GM21825 (cell line): ENCODE data around the gene WDR45B.

Experiments used
- ATAC-seq: cut with Tn5 transposase; IDR thresholded peaks from one replicate; pipeline ENCODE4 v1.9.1; 2021; ENCODE audit warnings: mild to moderate bottlenecking, moderate library complexity; ENCODE audit not compliant: unreplicated experiment

Gene WDR45B

DNA sequence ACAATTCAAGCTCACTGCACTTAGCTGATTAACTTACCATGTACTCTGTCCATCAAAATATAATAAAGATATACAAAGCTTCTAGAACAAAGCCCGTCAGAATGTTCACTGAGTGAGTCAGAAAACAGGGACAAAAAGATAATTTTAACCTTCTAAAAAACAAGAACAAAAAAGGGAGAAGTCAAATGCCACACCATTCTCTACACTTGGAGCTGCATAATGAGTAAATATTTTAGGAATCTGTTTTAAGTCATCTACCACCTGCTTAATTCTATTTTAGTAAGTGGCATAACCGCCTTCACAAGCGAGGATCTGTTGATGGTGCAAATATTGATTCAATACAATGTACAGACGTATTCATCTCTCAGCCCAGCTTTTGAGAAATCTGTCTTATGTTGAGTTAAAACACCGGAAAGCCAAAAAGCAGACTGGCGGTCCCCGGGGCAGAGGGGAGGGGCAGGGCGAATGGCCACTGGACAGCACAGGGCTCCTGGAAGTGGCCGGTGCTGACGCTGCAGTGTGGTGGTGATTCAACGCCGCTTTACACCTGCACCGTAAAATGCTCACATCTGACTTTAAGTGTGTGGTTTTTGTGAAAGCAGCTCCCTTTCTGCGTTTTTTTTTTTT, 30.1 kb upstream of the WDR45B start:
- no peak for ATAC-seq

DNA sequence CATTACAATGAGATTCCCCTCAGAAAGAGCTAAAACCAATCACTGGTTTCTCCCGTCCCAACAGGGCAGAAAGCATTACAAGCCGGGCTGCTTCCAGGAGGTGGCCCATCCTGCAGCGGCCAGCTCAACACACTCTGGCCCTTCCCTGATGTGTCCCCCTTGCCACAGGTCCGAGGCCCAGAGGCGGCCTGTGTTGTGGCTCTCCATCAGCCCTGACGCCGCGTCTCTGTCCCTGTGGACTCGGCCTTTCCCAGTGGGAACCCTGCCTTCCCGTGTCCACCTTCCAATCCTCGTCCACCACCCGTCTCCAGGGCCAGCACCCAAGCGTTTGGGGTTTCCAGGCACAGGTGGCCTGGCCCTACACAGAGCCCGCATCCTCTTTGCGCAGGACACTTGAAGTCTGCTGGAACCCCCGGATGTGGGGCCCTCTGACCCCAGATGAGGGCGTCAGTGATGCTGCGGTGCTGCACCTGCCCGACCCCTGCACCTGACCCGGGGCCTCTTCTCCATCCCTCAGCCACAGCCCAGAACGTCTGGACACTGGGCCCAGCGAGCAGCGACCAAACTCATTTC, 29.2 kb upstream of the WDR45B start:
- no peak for ATAC-seq

- ATAC-seq, result no peak
Measured at GRCh38 chr17:82675476-82676245, 27.4 kb upstream of the WDR45B start.

GRCh38 chr17:82674656-82675475, 26.6 kb upstream of the WDR45B start:
- no peak for ATAC-seq

DNA sequence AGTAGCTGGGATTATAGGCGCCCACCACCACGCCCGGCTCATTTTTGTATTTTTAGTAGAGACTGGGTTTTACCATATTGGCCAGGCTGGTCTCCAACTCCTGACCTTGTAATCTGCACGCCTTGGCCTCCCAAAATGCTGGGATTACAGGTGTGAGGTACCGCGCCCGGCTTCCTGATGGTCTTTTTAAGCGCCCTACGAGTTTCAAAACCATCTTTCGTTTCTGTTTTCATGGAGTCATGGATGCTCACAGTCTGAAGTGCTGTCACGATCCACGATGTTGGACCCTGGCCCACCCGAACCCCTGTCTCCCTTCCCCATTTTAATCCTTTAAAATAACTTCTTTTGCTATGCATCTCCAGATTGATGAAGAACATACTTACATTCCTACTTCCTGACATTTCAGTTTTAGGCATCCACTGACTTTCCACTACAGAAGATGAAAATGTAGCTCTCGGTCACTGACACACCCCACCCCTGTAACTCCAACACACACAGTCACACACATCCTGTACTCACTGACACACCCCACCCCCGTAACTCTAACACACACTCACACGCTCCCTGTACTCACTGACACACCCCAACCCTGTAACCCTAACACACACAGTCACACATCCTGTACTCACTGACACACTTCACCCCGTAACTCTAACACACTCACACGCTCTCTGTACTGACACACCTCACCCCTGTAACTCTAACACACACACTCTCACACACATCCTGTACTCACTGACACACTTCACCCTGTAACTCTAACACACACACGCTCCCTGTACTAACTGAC, 22.6 kb upstream of the WDR45B start:
- ATAC-seq, result no peak

DNA sequence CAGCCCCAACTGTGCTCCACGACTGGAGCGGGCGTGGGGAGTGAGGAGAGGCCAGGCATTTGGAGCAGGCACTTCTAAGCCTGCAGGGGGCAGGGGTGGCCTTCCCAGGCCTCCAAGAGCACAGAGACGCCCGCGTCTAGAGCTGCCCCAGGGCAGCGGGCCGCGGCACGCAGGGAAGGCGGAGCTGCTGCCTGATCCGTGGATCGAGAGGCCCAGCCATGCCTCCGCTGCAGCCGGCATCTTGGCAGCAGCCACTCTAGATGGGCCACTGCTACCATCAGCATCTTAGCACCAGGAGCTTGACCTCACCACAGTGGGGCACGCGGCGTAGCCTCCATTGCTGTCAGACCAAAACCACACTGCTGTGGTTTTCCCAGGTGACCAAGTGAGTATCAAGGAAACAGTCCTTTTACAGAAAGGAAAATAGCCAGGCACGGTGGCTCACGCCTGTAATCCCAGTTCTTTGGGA, 20.4 kb upstream of the WDR45B start:
- ATAC-seq, result no peak

- no peak for ATAC-seq
Measured at GRCh38 chr17:82668024-82668630, 19.9 kb upstream of the WDR45B start.

DNA sequence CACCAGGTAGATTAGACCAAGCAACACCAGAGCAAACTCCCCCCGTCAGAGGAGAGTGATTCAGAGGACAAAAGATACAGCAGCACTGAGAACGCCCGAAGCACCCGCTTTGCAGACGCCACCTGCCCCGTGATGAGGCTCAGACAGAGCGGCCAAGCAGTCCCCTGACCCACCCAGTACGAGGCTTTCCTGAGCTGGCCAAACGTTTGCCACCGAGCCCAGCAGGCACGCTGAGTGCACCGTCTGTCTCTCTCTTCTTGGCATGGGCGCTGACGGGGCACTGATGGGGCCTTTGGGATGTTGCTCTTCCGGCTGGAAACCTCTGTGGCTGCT, 19.4 kb upstream of the WDR45B start:
- ATAC-seq, result no peak

- ATAC-seq, result no peak
Measured at GRCh38 chr17:82666931-82667667, 18.9 kb upstream of the WDR45B start.

DNA sequence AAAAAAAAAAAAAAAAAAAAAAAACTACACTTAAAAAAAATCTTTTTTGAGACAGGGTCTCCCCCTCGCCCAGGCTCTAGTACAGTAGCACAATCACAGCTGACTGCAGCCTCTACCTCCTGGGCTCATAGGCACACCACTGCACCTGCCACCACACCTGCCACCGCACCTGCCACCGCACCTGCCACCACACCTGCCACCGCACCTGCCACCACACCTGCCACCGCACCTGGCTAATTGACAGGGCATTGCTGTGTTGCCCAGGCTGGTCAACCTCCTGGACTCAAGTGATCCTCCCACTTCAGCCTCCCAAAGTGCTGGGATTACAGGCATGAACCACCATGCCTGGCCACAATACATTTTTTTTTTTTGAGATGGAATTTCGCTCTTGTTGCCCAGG, 17.6 kb upstream of the WDR45B start:
- ATAC-seq, result no peak

DNA sequence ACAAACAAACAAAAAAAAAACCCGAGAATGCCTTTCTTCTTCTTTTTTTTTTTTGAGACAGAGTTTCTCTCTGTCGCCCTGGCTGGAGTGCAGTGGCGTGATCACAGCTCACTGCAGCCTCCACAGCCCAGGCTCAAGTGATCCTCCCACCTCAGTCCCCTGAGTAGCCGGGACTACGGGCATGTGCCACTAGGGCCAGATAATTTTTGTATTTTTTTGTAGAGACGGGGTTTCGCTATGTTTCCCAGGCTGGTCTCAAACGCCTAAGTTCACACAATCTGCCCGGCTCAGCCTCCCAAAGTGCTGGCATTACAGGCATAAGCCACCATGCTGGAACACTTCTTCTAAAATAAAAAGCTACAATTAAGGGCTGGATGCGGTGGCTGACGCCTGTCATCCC, 17.0 kb upstream of the WDR45B start:
- ATAC-seq, result no peak

DNA sequence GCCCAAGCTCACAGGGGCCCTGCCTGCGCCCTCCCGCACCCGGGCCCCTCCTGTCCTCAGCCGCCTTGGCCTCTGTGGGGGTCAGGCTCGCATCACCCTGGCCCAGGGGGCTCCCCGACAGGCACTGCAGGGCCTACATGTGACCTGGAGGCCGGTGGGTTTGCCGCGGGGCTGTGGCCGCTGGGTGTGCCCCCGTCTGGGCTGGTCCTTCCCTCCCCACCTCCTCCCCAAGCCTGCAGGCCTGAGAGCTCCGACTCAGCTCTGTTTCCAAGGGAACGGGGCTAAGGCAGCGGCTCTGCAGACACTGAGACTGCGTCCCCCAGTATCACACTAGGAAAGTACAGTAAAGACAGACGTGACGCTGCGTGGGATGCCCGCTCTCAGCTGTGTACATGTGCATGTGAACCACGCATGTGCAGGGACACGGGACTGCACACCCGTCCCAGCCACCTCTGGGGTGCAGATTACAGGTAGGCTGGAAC, 16.5 kb upstream of the WDR45B start:
- ATAC-seq, result no peak

- ATAC-seq, result no peak
Measured at GRCh38 chr17:82664276-82664575, 16.0 kb upstream of the WDR45B start.

DNA sequence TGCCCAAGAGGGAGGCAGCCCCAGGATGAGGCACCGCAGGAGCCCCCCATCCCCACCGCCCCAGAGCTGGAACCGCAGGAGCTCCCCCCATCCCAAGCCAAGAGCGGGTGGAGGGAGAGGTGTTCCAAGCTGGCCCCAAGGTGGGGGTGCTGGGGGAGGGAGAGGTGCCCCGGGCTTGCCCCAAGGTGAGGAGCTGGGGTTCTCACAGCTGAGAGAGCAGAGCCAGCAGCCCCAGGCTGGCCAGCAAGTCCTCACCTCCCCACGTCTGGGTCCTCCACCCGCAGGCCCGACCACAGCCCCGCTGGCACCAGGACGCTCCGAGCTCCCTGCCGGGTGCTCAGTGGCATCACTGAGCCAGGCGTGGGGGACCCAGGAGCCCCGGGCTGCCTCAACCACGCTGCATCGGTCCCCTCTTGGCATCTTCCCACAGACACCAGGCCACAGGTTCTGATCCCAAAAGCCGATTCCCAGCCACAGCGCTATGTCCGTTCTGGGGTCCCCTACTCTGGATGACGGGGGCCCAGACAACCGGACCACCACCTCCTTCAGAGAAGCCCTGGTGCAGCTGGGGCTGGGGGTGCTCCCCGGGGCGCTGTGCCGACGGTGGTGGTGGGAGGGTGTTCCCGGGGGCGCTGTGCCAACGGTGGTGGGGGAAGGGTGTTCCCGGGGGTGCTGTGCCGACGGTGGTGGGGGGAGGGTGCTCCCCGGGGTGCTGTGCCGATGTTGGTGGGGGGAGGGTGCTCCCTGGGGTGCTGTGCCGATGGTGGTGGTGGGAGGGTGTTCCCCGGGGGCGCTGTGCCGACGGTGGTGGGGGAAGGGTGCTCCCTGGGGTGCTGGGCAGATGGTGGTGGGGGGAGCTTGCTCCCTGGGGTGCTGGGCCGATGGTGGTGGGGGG, 15.4 kb upstream of the WDR45B start:
- ATAC-seq, result no peak

DNA sequence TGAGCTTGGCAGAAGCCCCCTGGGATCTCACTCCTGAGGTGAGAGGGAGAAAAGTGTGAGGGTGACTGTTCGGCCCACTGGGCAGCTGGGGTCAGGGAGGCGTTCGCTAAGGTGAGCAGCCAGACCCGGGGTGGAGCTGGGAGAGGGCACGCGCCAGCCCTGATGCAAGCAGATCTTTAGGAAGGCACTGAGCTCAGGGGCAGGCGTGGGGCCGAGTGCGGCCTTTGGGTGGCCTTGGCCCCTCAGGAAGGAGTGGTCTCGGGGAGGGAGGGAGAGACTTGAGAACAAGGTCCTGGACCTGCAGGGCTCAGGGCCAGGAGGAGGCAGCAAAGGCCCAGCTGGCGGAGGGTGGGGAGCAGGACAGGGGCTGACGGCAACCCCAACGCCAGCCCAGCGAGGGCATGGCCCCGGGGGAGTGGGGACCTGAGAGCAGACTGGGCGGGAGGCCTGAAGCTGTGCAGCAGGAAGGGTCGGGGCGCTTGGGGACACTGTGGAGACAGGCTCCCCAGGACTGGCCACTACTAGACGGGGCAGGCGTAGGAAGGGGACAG, 14.5 kb upstream of the WDR45B start:
- no peak for ATAC-seq

GRCh38 chr17:82661717-82662683, 13.8 kb upstream of the WDR45B start:
- ATAC-seq, result no peak

GRCh38 chr17:82659886-82660285, 11.6 kb upstream of the WDR45B start:
- no peak for ATAC-seq
